IMR-90 (cell line): ENCODE measurements around the gene AUTS2.

ENCODE experiments used
- CEBPB ChIP-seq: IDR thresholded peaks from 2 replicates; pipeline ENCODE4 v1.6.1; 2012; ENCODE audit warnings: low read depth, low read length, improper control_type of control experiment
- CHD1 ChIP-seq: IDR thresholded peaks from 2 replicates; pipeline ENCODE4 v1.6.1; 2012; ENCODE audit warnings: low read depth, low read length, improper control_type of control experiment
- FOS ChIP-seq: fragments of 150-350 bp; IDR thresholded peaks from 2 replicates; pipeline ENCODE4 v1.6.1; 2016; ENCODE audit warnings: low read depth, low read length
- MAFK ChIP-seq: IDR thresholded peaks from 2 replicates; pipeline ENCODE4 v1.6.1; 2012; ENCODE audit warnings: low read depth, low read length, improper control_type of control experiment
- MAZ ChIP-seq: IDR thresholded peaks from 2 replicates; pipeline ENCODE4 v1.6.1; 2012; ENCODE audit warnings: low read depth, mild to moderate bottlenecking, low read length, improper control_type of control experiment, moderate library complexity, borderline replicate concordance
- POLR2A ChIP-seq: IDR thresholded peaks from 2 replicates; pipeline ENCODE4 v1.6.1; 2012; ENCODE audit warnings: mild to moderate bottlenecking, low read depth, low read length
- RFX5 ChIP-seq: IDR thresholded peaks from 2 replicates; pipeline ENCODE4 v1.8.0; 2012; ENCODE audit warnings: low read depth, mild to moderate bottlenecking, low read length, moderate library complexity
- TF ChIP-seq, protein P1 (sequence below): conservative IDR thresholded peaks from 2 replicates; pipeline ENCODE4 v1.5.1; 2012; ENCODE audit warnings: mild to moderate bottlenecking, low read depth, low read length, improper control_type of control experiment

DNA sequence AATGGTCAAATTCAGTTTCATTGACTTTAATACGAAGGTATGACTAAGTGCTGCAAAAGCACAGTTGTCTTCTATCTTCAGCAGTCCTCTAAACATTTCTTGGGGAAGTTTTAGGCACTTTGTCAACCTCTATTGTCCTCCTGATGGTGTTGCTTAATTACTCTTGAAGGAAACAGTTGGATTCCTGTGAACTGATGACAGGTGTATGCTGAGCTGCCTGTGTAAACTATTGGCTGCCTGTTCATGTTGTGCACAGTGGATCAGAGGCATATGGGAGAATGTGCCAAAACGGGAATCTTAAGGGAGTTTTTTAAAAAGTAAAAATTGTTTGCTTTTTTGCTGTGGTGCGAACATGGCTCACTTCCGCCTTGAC lies 221.0 kb downstream of the AUTS2 start:
- TF ChIP-seq, protein P1, sequence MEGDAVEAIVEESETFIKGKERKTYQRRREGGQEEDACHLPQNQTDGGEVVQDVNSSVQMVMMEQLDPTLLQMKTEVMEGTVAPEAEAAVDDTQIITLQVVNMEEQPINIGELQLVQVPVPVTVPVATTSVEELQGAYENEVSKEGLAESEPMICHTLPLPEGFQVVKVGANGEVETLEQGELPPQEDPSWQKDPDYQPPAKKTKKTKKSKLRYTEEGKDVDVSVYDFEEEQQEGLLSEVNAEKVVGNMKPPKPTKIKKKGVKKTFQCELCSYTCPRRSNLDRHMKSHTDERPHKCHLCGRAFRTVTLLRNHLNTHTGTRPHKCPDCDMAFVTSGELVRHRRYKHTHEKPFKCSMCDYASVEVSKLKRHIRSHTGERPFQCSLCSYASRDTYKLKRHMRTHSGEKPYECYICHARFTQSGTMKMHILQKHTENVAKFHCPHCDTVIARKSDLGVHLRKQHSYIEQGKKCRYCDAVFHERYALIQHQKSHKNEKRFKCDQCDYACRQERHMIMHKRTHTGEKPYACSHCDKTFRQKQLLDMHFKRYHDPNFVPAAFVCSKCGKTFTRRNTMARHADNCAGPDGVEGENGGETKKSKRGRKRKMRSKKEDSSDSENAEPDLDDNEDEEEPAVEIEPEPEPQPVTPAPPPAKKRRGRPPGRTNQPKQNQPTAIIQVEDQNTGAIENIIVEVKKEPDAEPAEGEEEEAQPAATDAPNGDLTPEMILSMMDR = no peak
- TF ChIP-seq MAZ (no peak), POLR2A (no peak), MAFK (no peak), CHD1 (no peak), RFX5 (no peak), CEBPB (no peak), FOS (no peak)
